ENCODE measurements around the gene CCDC78. TPM values are rescaled to one million over a fixed set of nuclear protein-coding genes. Genes with fewer than 3 reads are reported as not detected.

Gene CCDC78
- total and polyA plus RNA-seq, 2 of the 13 experiments (the other 11 are each of a cell fraction or from before 2014, with no cell fraction given), result 0.53 to 1.5 TPM

DNA sequence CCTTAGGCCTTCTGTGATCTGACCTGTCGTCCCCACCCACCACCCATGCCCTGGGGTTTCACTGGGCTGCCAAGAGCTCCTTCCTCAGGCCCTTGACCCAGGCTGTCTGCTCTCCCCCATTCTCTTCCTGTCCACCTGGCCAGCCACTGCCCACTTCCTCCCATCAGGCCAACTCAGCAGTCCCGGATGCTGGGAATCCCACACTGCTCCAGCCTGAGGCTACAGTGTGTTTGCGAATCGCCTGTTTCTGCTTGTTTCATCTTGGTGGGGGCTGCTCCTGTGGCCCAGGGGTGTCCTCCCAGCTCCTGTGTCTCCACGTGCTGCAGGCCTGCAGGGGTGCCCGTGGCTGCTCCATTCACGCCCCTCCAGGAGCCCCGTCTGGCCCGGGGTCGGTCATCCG, 12.2 kb downstream of the CCDC78 start:
- ATAC-seq (no peak; the same call in 2 of the 3 replicates), FAIRE-seq (no peak), DNase-seq (ENCODE audit: low spot score) (no peak)
- no peak overlapping the region for H3K9ac ChIP-seq (ENCODE audit: insufficient read depth, low read depth, low read length)
- TF ChIP-seq GABPA (IDR thresholded peaks at IDR 0.05; ENCODE audit: low read depth, low read length), result no peak
- peak; percentile 34; the same call in 1 of the 2 replicates for TF ChIP-seq GABPA (CRISPR knock-in tag; IDR thresholded peaks at IDR 0.05; ENCODE audit: low read depth)
- TF ChIP-seq, protein P1, sequence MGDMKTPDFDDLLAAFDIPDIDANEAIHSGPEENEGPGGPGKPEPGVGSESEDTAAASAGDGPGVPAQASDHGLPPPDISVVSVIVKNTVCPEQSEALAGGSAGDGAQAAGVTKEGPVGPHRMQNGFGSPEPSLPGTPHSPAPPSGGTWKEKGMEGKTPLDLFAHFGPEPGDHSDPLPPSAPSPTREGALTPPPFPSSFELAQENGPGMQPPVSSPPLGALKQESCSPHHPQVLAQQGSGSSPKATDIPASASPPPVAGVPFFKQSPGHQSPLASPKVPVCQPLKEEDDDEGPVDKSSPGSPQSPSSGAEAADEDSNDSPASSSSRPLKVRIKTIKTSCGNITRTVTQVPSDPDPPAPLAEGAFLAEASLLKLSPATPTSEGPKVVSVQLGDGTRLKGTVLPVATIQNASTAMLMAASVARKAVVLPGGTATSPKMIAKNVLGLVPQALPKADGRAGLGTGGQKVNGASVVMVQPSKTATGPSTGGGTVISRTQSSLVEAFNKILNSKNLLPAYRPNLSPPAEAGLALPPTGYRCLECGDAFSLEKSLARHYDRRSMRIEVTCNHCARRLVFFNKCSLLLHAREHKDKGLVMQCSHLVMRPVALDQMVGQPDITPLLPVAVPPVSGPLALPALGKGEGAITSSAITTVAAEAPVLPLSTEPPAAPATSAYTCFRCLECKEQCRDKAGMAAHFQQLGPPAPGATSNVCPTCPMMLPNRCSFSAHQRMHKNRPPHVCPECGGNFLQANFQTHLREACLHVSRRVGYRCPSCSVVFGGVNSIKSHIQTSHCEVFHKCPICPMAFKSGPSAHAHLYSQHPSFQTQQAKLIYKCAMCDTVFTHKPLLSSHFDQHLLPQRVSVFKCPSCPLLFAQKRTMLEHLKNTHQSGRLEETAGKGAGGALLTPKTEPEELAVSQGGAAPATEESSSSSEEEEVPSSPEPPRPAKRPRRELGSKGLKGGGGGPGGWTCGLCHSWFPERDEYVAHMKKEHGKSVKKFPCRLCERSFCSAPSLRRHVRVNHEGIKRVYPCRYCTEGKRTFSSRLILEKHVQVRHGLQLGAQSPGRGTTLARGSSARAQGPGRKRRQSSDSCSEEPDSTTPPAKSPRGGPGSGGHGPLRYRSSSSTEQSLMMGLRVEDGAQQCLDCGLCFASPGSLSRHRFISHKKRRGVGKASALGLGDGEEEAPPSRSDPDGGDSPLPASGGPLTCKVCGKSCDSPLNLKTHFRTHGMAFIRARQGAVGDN (CRISPR knock-in tag; IDR thresholded peaks at IDR 0.05), result peak; percentile 71; the same call in 1 of the 2 replicates
- 0 out of 2 replicates have a peak, but pooled peaks have one; percentile 3 for TF ChIP-seq SRY (CRISPR knock-in tag; IDR thresholded peaks at IDR 0.05)
- no peak for TF ChIP-seq CAMTA2 (CRISPR knock-in tag; IDR thresholded peaks at IDR 0.05; ENCODE audit: borderline replicate concordance)
- no peak for TF ChIP-seq PHF21A (CRISPR knock-in tag; IDR thresholded peaks at IDR 0.05)
- TF ChIP-seq MAFK (conservative IDR thresholded peaks at IDR 0.05 in 1 of 2, IDR thresholded peaks at IDR 0.05 in 1 of 2; ENCODE audit: low read length in 2 of 2), result 0 out of 4 replicates have a peak, but pooled peaks of 1 of the 2 experiments have one; percentile 7
- peaks cover 38% of the 10 kb centered on the region for H3K4me1 ChIP-seq (ENCODE audit: insufficient read depth, low read length)
- BruUV-seq (replicated peaks), result no TSS peak
- H3K36me3 ChIP-seq (replicated peaks in 1 of 2; ENCODE audit: control insufficient read depth in 1 of 2, insufficient read depth in 2 of 2, low read length in 2 of 2), result no peaks in the 10 kb centered on the region
- ChIA-PET CTCF (ENCODE audit: low intra/inter-chr PET ratio, low total read pairs) (interaction anchor here (2.1 kb wide), 1 partner anchor 71 kb away, joined by 13 read pairs; no protein-coding TSS in a partner anchor), POLR2A (interaction anchor here (1.2 to 1.5 kb wide), 2 partner anchors 37 to 74 kb away, joined by 3 read pairs; partner anchors contain the start of genes CHTF18 and RPUSD1)
- H3K79me2 ChIP-seq (ENCODE audit: insufficient read depth, low read length), result peaks cover 3% of the 10 kb centered on the region
- no peaks in the 10 kb centered on the region for H3K9me3 ChIP-seq (ENCODE audit: low read length)
- intact Hi-C loops (cut with micrococcal nuclease; ENCODE audit: unreplicated experiment) (no loop called here), in situ Hi-C loops (cut with HindIII; ENCODE audit: extremely low pct_ligation_motif_present, low pct_unique_long_range_greater_than_20kb) (loop anchor here (5.0 kb wide), 1 partner anchor 73 kb away; the partner anchor contains the start of genes CHTF18 and RPUSD1)
- H4K20me1 ChIP-seq (ENCODE audit: insufficient read depth, low read length), result peaks cover 5% of the 10 kb centered on the region
- H3K27me3 ChIP-seq (ENCODE audit: control insufficient read depth in 1 of 2, insufficient read depth in 2 of 2, low read length in 2 of 2), result peaks cover 2 to 24% of the 10 kb centered on the region in 2 experiments; a peak in 3 of 5 replicates
- H3K27ac ChIP-seq (ENCODE audit: extremely low read length, insufficient read depth, low read length), result no peak overlapping the region
- no peak overlapping the region for H2AFZ ChIP-seq (ENCODE audit: low read length)
- peak overlapping the region in 2 of 3 experiments; percentile 40 to 66; a peak in 3 of 6 replicates for H3K4me3 ChIP-seq (replicated peaks in 1 of 3; ENCODE audit: insufficient read depth in 1 of 3, low read depth in 2 of 3, low read length in 3 of 3)
- H3K4me2 ChIP-seq (ENCODE audit: low read depth, low read length), result peak overlapping the region; percentile 78
- WGBS (ENCODE audit: low lambda C conversion rate), result 58% methylated on average over 8 of the region's 11 CpGs
